Measurements from ENCODE around the gene SSC5D.
"Not testable (repeated sequence)": the region's sequence is repeated elsewhere in the genome, so short reads cannot be mapped to it uniquely, and the experiment has no call there.

SSC5D gene

GRCh38 chr19:55488986-55489710 is 912 bp downstream of the SSC5D start:
- DNase-seq, result no peak

DNA sequence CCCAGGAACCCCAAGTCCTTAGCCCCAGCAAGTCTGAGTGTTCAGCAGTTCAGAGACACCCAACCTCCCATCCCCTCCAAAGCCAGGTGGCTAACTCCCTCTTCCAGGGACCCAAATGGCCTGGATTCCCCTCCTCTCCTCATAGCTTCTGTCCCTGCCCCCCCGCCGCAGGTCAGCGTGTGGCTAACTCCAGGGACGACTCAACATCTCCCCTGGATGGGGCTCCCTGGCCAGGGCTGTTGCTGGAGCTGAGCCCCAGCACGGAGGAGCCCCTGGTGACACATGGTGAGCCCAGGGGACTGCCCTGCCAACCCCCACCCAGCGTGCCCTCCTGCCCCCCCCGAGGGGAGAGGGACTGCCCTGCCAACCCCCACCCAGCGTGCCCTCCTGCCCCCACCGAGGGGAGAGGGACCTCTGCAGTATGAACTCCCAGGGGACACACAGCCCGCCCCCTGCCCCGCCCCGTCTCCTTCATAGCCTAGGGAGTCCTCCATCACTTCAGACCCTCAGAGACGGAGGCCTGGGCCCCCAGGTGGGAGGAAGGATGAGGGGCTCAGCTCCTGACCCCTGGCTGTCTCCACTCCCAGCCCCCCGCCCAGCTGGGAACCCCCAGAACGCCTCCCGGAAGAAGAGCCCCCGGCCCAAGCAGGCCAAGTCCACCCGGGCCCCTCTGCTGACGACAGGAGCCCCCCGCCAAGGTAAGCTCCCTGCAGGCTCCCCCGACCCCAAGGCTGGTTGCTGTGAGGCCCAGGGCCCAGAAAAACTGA is 1.7 kb downstream of the SSC5D start:
- no peak for DNase-seq

DNA sequence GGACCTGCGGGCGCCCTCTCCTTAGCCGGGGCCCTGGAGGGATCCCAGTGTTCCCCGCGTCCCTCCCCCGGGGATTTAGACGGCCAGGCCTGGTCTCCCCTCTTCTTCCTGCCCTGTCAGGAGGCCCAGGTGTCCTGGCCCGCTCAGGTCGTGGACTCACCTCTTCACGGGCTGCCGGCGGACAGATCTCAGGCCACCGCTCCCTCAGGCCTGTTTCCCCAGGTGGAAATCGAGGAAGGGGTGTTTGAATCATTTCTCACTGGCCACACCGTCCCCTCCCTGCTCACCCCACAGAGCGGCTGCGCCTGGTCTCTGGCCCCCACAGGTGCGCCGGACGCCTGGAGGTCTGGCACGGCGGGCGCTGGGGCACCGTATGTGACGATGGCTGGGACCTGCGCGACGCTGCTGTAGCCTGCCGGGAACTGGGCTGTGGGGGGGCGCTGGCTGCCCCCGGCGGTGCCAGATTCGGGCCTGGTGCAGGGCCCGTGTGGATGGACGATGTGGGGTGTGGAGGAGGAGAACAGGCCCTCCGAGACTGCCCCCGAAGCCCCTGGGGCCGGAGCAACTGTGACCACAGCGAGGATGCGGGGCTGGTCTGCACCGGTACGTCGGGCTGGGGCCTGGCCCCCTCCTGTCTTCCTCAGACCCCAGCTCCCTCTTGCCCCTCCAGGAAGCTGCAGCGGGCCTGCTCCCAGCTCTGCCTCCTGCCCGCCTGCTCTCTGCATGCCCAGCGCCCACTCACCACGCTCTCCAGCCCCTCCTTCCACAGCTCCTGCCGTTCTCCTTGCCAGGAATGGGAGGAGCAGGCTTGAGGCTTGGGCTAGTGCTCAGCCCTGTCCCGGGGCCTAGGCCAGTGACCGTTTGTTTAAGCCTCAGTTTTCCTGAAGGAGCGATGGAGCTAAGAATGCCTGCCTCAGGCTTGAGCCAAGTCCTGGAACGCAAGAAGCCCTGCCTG is 2.5 kb downstream of the SSC5D start:
- DNase-seq, result no peak

DNA sequence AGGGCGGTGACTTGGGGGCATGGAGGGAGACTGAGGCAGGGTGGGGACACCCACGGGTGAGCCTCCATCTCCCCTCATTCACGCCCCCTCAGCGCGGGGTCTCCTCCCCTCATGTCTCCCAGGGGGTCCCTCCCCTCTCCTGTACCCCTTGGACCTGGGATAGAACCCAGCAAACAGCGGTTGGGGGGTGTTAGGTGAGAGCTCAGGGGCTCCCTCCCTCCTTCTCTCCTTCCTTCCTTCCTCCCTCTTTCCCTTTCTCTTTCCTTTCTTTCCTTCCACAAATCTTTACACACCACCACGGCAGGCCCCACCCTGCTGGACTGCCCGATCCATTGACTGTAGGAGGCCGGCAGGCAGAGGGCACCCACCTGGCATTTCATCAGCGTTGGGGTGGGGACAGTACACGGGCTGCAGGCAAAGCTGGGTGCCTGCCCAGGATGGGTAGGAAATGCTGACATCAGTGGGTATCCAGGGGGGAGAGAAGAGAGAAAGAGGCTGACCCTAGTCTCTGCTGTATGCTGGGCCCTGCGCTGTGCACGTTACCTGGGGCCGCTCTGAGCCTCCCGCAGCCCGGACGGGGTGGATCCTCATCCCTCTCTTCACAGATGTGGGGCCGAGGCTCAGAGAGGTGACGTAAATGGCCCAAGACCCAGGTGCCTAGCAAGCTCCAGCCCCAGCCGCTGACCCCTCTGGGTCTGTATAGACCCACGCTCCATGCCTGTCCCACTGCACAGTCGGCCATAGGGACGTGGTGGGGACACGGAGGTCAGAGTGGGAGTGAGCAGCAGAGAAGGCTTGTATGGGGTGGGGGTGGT is 3.5 kb downstream of the SSC5D start:
- no peak for DNase-seq

DNA sequence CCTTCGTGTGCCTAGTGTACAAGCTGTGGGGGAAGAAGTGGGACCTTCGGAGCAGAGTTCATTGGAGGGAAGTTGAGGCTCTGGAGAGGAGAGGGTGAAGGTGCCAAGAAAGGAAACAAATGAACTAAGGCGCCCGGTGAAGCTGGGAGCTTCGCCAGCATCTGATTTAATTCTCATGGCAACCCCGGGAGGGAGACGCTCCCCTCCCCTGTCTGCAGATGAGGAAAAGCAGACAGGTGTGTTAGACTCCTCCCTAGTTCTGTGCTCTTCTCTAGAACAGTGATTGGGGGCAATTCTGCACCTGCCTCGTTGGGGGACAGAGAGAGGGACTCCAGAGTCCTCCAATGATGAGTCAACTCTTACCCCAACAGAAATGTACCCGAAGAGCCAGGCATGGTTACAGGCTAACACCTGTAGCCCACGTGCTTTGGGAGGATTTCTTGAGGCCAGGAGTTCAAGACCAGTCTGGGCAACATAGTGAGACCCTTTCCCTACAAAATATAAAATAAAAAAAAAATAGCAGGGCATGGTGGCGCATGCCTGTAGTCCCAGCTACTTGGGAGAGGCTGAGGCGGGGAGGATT is 4.2 kb downstream of the SSC5D start:
- DNase-seq, result no peak

DNA sequence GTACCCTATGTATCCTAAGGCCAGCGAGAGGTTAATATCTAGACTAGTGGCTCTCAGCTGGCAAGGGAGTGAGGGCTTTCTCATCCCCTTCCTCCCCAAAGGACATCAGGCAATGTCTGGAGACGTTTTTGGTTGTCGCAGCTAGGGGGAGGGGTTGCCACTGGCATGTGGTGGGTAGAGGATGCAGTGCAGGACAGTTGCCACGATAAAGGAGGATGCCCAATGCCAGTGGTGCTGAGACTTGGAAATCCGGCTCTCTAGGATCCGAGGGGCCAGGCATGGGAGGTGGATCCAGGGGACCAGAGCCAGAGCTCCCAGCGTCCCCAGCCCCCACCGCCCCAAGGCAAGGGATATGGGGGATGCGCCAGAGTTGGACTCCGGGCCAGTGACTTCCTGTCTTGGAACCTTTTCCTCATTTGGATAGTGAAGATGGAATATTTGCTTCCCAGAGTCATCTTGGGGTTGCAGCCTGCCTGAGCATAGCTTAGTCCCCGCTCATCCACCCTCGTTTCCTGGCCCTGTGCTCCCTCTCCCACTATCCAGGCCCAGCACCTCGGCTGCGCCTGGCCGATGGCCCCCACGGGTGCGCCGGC is 4.9 kb downstream of the SSC5D start:
- no peak for DNase-seq

DNA sequence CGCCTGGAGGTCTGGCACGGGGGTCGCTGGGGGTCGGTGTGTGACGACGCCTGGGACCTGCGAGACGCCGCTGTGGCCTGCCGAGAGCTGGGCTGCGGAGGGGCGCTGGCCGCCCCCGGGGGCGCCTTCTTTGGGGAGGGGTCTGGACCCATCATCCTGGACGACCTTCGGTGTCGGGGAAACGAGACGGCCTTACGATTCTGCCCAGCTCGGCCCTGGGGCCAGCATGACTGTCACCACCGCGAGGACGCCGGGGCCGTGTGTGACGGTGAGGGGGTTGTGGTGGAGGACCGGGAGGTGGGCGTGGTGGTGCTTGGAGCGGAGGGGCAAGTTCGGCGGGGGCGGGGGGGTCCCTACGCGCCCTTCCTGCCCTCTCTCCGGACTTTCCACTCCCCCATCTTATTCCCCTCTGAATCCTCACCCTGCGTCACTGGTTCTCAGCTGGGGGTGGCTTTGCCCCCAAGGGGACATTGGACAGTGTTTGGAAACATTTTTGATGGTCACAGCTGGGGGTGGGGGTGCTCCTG is 5.5 kb downstream of the SSC5D start:
- no peak for DNase-seq

- DNase-seq, result no peak
Observed at GRCh38 chr19:55494172-55494761, 6.0 kb downstream of the SSC5D start.

DNA sequence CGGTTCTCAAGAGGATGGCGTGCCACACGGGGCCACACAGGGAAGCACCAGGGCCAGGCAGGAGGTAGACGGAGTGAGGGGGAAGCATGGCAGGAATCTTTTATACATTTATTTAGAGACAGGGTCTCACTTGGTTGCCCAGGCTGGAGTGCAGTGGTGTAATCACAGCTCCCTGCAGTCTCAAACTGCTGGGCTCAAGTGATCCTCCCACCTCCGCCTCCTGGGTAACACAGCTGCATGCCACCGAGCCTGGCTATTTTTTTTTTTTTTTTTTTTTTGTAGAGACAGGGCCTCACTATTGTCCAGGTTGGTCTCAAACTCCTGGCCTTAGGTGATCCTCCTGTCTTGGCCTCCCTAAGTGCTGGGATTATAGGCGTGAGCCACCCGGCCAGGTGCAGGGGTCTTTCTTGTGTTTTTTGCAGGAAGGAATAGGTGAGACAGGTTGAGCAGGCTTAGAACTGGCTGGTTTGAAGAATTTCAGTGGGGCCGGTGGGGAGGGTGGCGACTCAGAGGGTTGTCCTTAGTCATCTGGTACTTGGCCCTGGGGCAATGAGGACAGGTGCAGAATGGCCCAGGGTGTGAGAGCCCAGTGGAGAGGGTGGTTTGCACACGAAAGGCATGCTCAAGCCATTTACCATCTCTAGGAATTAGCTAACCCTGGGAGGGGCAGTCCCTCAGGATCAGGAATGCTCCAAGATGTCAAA is 7.6 kb downstream of the SSC5D start:
- no peak for DNase-seq

- not testable (repeated sequence) for DNase-seq
Observed at GRCh38 chr19:55496820-55497219, 8.6 kb downstream of the SSC5D start.

GRCh38 chr19:55497763-55498162 is 9.5 kb downstream of the SSC5D start:
- no peak for DNase-seq

DNA sequence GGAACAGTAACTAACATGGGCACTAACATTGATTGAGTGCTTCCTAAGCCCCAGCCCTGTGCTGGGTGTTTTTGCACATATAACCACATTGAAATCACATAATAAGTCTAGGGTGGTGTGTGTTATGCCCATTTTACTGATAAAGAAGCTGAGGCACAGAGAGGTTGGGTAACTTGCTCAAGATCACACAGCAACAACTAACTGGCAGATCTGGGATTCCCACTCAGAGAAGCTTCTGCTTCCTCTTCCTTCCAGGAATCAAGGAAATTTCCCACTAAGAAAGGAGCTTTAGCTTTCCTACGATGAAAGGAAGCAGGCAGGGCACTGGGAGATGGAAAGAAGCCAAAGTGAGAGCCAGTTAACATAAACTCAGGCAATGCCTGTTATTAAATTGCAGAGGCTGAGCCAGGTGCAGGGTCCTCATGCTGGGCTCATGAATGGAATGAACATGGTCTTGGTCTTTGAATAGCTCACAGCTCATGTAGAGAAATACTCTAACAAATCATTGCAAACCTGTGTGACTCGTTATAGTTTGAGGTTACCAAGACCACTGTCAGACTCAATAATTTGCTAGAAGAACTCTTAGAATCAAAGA is 10.1 kb downstream of the SSC5D start:
- DNase-seq, result no peak

DNA sequence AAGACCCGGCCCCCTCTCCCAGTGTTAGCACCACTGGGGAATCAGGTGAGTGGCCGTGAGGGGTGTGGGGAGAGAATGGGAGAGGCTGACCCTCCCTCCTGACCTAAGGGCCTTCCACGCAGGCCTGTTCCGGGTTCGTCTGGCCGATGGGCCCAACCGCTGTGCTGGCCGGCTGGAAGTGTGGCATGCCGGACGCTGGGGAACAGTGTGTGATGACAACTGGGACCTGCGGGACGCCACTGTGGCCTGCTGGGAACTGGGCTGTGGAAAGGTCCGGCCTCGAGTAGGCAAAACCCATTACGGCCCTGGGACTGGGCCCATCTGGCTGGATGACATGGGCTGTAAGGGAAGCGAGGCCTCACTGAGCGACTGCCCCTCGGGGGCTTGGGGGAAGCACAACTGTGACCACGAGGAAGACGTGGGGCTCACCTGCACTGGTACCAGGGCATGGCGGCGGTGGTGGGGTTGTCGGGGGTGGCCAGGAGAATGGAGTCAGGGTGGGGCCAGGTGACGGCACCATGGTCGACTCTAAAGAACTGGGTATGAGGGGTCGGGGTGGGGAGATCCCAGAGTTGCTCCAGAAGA is 12.2 kb downstream of the SSC5D start:
- no peak for DNase-seq

- DNase-seq, result no peak
Observed at GRCh38 chr19:55502197-55502952, 14.1 kb downstream of the SSC5D start.

- DNase-seq, result no peak
Observed at GRCh38 chr19:55503157-55503501, 14.9 kb downstream of the SSC5D start.

- DNase-seq, result peak; percentile 81
Observed at GRCh38 chr19:55503502-55504251, 15.4 kb downstream of the SSC5D start.

DNA sequence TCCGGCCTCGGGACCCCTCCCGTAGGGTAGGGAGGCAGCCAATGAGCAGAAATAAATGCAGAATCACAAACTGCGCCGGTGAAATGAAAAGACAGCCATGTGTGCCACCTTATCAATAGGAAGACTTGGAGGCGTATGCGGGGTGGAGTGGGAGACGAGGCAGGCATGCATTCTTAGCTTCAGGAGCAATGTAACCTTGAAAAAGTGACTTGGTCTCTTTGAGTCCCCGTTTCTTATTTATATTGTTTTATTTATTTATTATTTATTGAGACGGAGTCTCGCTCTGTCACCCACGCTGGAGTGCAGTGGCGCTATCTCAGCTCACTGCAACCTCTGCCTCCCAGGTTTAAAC is 16.0 kb downstream of the SSC5D start:
- DNase-seq, result no peak

DNA sequence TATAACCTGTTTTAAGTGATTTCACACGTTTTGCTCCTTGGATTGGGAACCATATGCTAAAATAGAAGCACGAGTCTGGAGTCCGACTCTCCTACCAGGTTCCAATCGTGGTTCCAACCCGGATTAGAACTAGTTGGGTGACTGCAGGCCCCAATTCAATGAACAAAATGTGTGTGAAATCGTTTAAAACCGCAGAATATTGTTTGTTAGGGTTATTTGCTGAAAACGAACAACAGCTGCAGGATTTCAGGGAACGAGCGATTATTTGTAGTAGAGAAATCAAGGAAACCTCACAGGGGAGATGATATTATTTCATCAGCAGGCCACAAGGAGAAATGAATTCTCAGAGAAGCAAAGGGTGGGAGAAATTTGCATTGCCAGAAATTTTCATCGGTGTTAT is 16.7 kb downstream of the SSC5D start:
- no peak for DNase-seq

All from SHP77 treated with DMSO at 0.1 percent for 48 hours (cell line).